Activated CD4-positive, alpha-beta T cell treated with anti-CD3 and anti-CD28 coated beads for 1 hour (primary cell): ENCODE data around the gene C1orf159.
"Not testable (repeated sequence)": the region's sequence is repeated elsewhere in the genome, so short reads cannot be mapped to it uniquely, and the experiment has no call there.

ENCODE experiments used
- DNase-seq: peaks from one replicate; pipeline ENCODE4 v3.0.0-alpha.2; 2020

The C1orf159 gene

GRCh38 chr1:1116701-1117468, 996 bp upstream of the C1orf159 start:
- no peak for DNase-seq

- no peak for DNase-seq
These were observed 628 bp downstream of the C1orf159 start for GRCh38 chr1:1115136-1115785.

- DNase-seq: no peak
These were observed 1.5 kb downstream of the C1orf159 start for GRCh38 chr1:1114431-1114830.

- no peak for DNase-seq
These were observed 3.5 kb downstream of the C1orf159 start for GRCh38 chr1:1112237-1112985.

- no peak for DNase-seq
These were observed 4.2 kb downstream of the C1orf159 start for GRCh38 chr1:1111516-1112236.

GRCh38 chr1:1110561-1110971, 5.3 kb downstream of the C1orf159 start:
- no peak for DNase-seq

GRCh38 chr1:1109743-1110142, 6.1 kb downstream of the C1orf159 start:
- no peak for DNase-seq

GRCh38 chr1:1106510-1107221, 9.2 kb downstream of the C1orf159 start:
- DNase-seq: no peak

GRCh38 chr1:1104152-1104551, 11.7 kb downstream of the C1orf159 start:
- DNase-seq: not testable (repeated sequence)

- no peak for DNase-seq
These were observed 14.4 kb downstream of the C1orf159 start for GRCh38 chr1:1101503-1101902.

GRCh38 chr1:1100296-1100695, 15.6 kb downstream of the C1orf159 start:
- no peak for DNase-seq

GRCh38 chr1:1099506-1100183, 16.2 kb downstream of the C1orf159 start:
- DNase-seq: no peak

GRCh38 chr1:1098681-1099421, 17.0 kb downstream of the C1orf159 start:
- DNase-seq: no peak

GRCh38 chr1:1096136-1096535, 19.8 kb downstream of the C1orf159 start:
- not testable (repeated sequence) for DNase-seq

- DNase-seq: no peak
These were observed 20.9 kb downstream of the C1orf159 start for GRCh38 chr1:1094981-1095380.

- no peak for DNase-seq
These were observed 22.3 kb downstream of the C1orf159 start for GRCh38 chr1:1093610-1093943.

GRCh38 chr1:1092894-1093609, 22.8 kb downstream of the C1orf159 start:
- no peak for DNase-seq

- DNase-seq: no peak
These were observed 23.6 kb downstream of the C1orf159 start for GRCh38 chr1:1092149-1092855.

GRCh38 chr1:1091344-1092148, 24.3 kb downstream of the C1orf159 start:
- DNase-seq: no peak
